ENCODE results near the gene NAALADL2. TPM values are rescaled to one million over a fixed set of nuclear protein-coding genes. Genes with fewer than 3 reads are reported as not detected.

The NAALADL2 gene
- total and polyA plus RNA-seq, 2 of the 13 experiments (the other 11 are each of a cell fraction or from before 2014, with no cell fraction given): 0.08 TPM; not detected in 1

DNA sequence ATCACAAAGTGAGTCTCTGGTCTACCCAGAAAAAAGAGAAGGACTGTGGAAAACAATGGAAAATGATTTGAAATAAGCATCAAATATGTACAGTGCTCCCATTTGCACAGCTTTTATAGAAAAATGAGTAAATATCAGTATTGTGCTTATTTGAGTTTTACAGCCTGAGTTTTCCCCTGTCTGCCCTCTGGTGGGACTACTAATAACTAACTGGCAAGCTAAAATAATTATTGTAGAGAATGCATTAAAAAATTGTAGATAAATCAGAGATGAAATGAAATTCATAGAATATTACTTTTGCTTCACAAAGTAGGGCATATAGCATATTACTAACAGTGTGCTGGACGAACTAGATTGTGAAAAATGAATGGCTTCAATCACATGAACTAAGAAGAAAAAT is 287.1 kb downstream of the NAALADL2 start (continued):
- TF ChIP-seq, protein P1, sequence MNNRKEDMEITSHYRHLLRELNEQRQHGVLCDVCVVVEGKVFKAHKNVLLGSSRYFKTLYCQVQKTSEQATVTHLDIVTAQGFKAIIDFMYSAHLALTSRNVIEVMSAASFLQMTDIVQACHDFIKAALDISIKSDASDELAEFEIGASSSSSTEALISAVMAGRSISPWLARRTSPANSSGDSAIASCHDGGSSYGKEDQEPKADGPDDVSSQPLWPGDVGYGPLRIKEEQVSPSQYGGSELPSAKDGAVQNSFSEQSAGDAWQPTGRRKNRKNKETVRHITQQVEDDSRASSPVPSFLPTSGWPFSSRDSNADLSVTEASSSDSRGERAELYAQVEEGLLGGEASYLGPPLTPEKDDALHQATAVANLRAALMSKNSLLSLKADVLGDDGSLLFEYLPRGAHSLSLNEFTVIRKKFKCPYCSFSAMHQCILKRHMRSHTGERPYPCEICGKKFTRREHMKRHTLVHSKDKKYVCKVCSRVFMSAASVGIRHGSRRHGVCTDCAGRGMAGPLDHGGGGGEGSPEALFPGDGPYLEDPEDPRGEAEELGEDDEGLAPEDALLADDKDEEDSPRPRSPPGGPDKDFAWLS (CRISPR knock-in tag; IDR thresholded peaks at IDR 0.05; ENCODE audit: borderline replicate concordance): no peak
- TF ChIP-seq ZBTB7B (CRISPR knock-in tag; IDR thresholded peaks at IDR 0.05): no peak
- no peak for TF ChIP-seq KDM1A (CRISPR knock-in tag; IDR thresholded peaks at IDR 0.05)
- TF ChIP-seq KLF11 (CRISPR knock-in tag; IDR thresholded peaks at IDR 0.05): no peak

- Histone ChIP-seq H3K4me2 (ENCODE audit: low read depth, low read length) (no peak overlapping the region), H3K9me3 (ENCODE audit: low read length) (no peaks in the 10 kb centered on the region; the same call in 1 of the 2 replicates), H4K20me1 (ENCODE audit: insufficient read depth, low read length) (no peaks in the 10 kb centered on the region), H2AFZ (ENCODE audit: low read length) (no peak overlapping the region), H3K4me1 (ENCODE audit: insufficient read depth, low read length) (no peaks in the 10 kb centered on the region), H3K79me2 (ENCODE audit: insufficient read depth, low read length) (no peaks in the 10 kb centered on the region), H3K9ac (ENCODE audit: insufficient read depth, low read depth, low read length) (no peak overlapping the region), H3K4me3 (replicated peaks in 1 of 3; ENCODE audit: insufficient read depth in 1 of 3, low read depth in 2 of 3, low read length in 3 of 3) (no peak overlapping the region), H3K36me3 (replicated peaks in 1 of 2; ENCODE audit: control insufficient read depth in 1 of 2, insufficient read depth in 2 of 2, low read length in 2 of 2) (no peaks in the 10 kb centered on the region), H3K27me3 (ENCODE audit: control insufficient read depth in 1 of 2, insufficient read depth in 2 of 2, low read length in 2 of 2) (no peaks in the 10 kb centered on the region), H3K27ac (ENCODE audit: extremely low read length, insufficient read depth, low read length) (no peak overlapping the region)
- FAIRE-seq: no peak
- in situ Hi-C loops (cut with HindIII; ENCODE audit: extremely low pct_ligation_motif_present, low pct_unique_long_range_greater_than_20kb) (no loop called here), intact Hi-C loops (cut with micrococcal nuclease; ENCODE audit: unreplicated experiment) (no loop called here)
- 5% methylated on average over 4 of the region's 4 CpGs for WGBS (ENCODE audit: low lambda C conversion rate)
- TF ChIP-seq DR1 (CRISPR knock-in tag; IDR thresholded peaks at IDR 0.05): no peak
- TF ChIP-seq MED8 (CRISPR knock-in tag; IDR thresholded peaks at IDR 0.05; ENCODE audit: insufficient replicate concordance): no peak
- TF ChIP-seq ZFP41 (CRISPR knock-in tag; IDR thresholded peaks at IDR 0.05; ENCODE audit: borderline replicate concordance): no peak
- no peak for TF ChIP-seq YY1 (IDR thresholded peaks at IDR 0.05; ENCODE audit: insufficient read depth, insufficient replicate concordance, low read depth, low read length)
- TF ChIP-seq, protein P2, sequence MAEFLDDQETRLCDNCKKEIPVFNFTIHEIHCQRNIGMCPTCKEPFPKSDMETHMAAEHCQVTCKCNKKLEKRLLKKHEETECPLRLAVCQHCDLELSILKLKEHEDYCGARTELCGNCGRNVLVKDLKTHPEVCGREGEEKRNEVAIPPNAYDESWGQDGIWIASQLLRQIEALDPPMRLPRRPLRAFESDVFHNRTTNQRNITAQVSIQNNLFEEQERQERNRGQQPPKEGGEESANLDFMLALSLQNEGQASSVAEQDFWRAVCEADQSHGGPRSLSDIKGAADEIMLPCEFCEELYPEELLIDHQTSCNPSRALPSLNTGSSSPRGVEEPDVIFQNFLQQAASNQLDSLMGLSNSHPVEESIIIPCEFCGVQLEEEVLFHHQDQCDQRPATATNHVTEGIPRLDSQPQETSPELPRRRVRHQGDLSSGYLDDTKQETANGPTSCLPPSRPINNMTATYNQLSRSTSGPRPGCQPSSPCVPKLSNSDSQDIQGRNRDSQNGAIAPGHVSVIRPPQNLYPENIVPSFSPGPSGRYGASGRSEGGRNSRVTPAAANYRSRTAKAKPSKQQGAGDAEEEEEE (CRISPR knock-in tag; IDR thresholded peaks at IDR 0.05; ENCODE audit: borderline replicate concordance): no peak
- peak; percentile 1 for DNase-seq (ENCODE audit: low spot score)
- no peak for ATAC-seq
- POLR2A ChIA-PET: no interaction called here
- BruUV-seq (replicated peaks): no TSS peak
- CTCF ChIA-PET (ENCODE audit: low intra/inter-chr PET ratio, low total read pairs): no interaction called here
Observed at GRCh38 chr3:175149675-175150074, 290.5 kb downstream of the NAALADL2 start.
